ENCODE measurements around the gene BRF1. TPM values are rescaled to one million over a fixed set of nuclear protein-coding genes. Genes with fewer than 3 reads are reported as not detected.
"Not testable (repeated sequence)": the region's sequence is repeated elsewhere in the genome, so short reads cannot be mapped to it uniquely, and the experiment has no call there.

BRF1 gene
- total and polyA plus RNA-seq, 5 experiments from 2014 or later, result 7.1 to 63.5 (median 10.9) TPM

- H3K9me3 Mint-ChIP-seq, result no peaks in the 10 kb centered on the region
- H3K4me3 Mint-ChIP-seq, result peak overlapping the region; percentile 62 to 89 (median 76)
- H3K4me1 Mint-ChIP-seq, result peaks cover 21 to 63% (median 47%) of the 10 kb centered on the region in 4 donors
- ATAC-seq, result peak; percentile 95 to 96
- H3K36me3 Mint-ChIP-seq, result peaks cover 0 to 8% (median 0%) of the 10 kb centered on the region in 3 donors
- peak; percentile 52 to 90 (median 70) for DNase-seq
- no peaks in the 10 kb centered on the region for H3K27me3 Mint-ChIP-seq
- POLR2A ChIA-PET, result interaction anchor here (0.6 to 1.9 kb wide), 4 partner anchors 8 to 200 kb away, joined by 4 to 10 read pairs (median 5); partner anchors contain the start of gene PACS2
- peak overlapping the region; percentile 92 to 99 (median 99) for H3K27ac Mint-ChIP-seq
Measured at GRCh38 chr14:105294142-105294597, 6.6 kb downstream of the BRF1 start.

DNA sequence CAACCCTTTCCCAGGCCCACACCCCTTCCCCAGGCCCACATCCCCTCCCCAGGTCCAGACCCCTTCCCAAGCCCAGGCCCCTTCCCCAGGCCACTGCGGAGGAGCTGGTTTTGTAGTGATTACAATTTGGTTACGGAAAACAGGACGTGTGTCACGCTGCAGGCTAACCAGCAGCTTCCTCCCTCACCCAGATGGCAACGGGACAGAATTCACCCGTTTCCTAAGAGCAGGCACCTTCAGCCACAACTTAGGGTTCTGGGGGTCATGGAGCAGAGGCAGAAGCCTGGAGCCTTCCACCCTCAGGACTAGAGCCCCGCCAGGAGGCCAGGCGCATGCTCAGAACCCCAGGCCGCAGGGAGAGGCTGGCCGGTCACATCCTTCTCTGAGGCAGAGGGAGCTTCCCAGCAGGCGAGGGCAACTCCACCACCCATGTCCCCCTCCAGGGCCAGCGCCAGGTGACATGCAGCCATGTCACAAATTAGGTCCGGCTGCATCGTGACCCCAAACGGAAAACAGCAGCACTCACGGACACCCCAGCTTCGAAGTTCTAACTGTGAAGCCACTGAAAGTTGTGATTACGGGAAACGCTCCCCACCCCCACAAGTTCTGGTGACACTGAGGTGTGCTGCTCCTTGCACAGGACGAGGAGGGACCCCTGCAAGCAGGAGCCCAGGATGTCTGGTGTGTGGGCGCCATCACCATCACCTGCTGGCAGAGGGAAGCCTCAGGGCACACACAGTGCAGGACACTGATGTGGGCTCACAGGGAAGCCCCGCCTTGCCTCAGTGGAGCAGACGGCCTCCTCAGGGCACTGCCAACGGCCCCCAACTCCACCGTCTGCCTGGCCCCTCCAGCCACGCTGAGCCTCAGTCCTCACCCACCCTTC is 7.7 kb downstream of the BRF1 start:
- peak in 2 of 10 donors; percentile 25 to 34 for DNase-seq

GRCh38 chr14:105290621-105291346 is 10.0 kb downstream of the BRF1 start:
- Mint-ChIP-seq H3K4me1 (peaks cover 17 to 62% (median 48%) of the 10 kb centered on the region in 4 donors), H3K4me3 (peak overlapping the region in 3 of 10 donors; percentile 5 to 41 (median 26)), H3K27me3 (no peaks in the 10 kb centered on the region), H3K27ac (peak overlapping the region; percentile 37 to 99 (median 79)), H3K9me3 (no peaks in the 10 kb centered on the region), H3K36me3 (peaks cover 0 to 8% (median 0%) of the 10 kb centered on the region in 3 donors)
- POLR2A ChIA-PET, result no interaction called here
- DNase-seq (peak in 1 of 10 donors; percentile 43), ATAC-seq (no peak)

More for the DNA sequence above, 7.7 kb downstream of the BRF1 start:
- H3K36me3 Mint-ChIP-seq, result peaks cover 0 to 8% (median 0%) of the 10 kb centered on the region in 3 donors
- H3K27me3 Mint-ChIP-seq, result no peaks in the 10 kb centered on the region
- H3K4me3 Mint-ChIP-seq, result peak overlapping the region; percentile 62 to 89 (median 70)
- peaks cover 19 to 59% (median 43%) of the 10 kb centered on the region in 4 donors for H3K4me1 Mint-ChIP-seq
- H3K27ac Mint-ChIP-seq, result peak overlapping the region; percentile 58 to 99 (median 99)
- H3K9me3 Mint-ChIP-seq, result no peaks in the 10 kb centered on the region
- POLR2A ChIA-PET, result interaction anchor here (1.0 to 1.8 kb wide), 3 partner anchors 8 to 199 kb away, joined by 4 to 13 read pairs (median 7); partner anchors contain the start of genes BRF1 and PACS2
- ATAC-seq, result peak; percentile 8 to 21

GRCh38 chr14:105288936-105289335 is 11.9 kb downstream of the BRF1 start:
- Mint-ChIP-seq H3K4me3 (peak overlapping the region in 1 of 10 donors; percentile 7), H3K36me3 (peaks cover 0 to 19% (median 0%) of the 10 kb centered on the region in 3 donors), H3K4me1 (peaks cover 19 to 63% (median 53%) of the 10 kb centered on the region in 4 donors), H3K27ac (peak overlapping the region; percentile 5 to 81 (median 48))
- not testable (repeated sequence) for DNase-seq, ATAC-seq, H3K9me3 Mint-ChIP-seq, H3K27me3 Mint-ChIP-seq
- POLR2A ChIA-PET, result interaction anchor here (0.7 to 1.0 kb wide), 2 partner anchors 26 to 130 kb away, joined by 3 to 4 read pairs; partner anchors contain the start of gene PACS2

- peaks cover 0 to 19% (median 0%) of the 10 kb centered on the region in 3 donors for H3K36me3 Mint-ChIP-seq
- no peak overlapping the region for H3K4me3 Mint-ChIP-seq
- peaks cover 24 to 55% (median 50%) of the 10 kb centered on the region in 4 donors for H3K4me1 Mint-ChIP-seq
- no peaks in the 10 kb centered on the region for H3K9me3 Mint-ChIP-seq
- H3K27me3 Mint-ChIP-seq, result no peaks in the 10 kb centered on the region
- DNase-seq (no peak), ATAC-seq (no peak)
- H3K27ac Mint-ChIP-seq, result peak overlapping the region in 2 of 10 donors; percentile 20 to 80
- POLR2A ChIA-PET, result no interaction called here
Measured at GRCh38 chr14:105287249-105288102, 13.3 kb downstream of the BRF1 start.

DNA sequence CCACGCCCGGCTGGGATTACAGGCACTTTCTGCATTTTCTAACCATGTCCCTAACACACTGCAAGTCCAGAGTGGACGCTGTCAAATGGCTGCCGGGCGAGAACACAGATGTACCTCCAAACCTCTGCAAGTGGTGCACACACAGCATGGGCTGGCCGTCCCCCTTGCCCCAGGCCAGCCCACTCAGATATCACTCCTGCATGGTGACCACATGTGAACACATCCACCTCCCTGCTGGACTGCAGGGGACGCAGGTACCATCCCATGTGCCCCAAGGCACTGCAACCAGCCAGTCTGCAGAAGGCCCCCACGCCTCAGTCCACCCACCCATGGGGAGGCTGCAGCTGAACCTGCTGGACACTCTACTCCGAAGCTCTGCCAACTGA is 14.0 kb downstream of the BRF1 start:
- peak overlapping the region in 4 of 10 donors; percentile 13 to 80 (median 46) for H3K27ac Mint-ChIP-seq
- DNase-seq (no peak), ATAC-seq (no peak)
- POLR2A ChIA-PET, result no interaction called here
- H3K4me1 Mint-ChIP-seq, result peaks cover 30 to 62% (median 52%) of the 10 kb centered on the region in 4 donors
- no peaks in the 10 kb centered on the region for H3K27me3 Mint-ChIP-seq
- H3K36me3 Mint-ChIP-seq, result peaks cover 0 to 22% (median 0%) of the 10 kb centered on the region in 3 donors
- H3K4me3 Mint-ChIP-seq, result no peak overlapping the region
- no peaks in the 10 kb centered on the region for H3K9me3 Mint-ChIP-seq

DNA sequence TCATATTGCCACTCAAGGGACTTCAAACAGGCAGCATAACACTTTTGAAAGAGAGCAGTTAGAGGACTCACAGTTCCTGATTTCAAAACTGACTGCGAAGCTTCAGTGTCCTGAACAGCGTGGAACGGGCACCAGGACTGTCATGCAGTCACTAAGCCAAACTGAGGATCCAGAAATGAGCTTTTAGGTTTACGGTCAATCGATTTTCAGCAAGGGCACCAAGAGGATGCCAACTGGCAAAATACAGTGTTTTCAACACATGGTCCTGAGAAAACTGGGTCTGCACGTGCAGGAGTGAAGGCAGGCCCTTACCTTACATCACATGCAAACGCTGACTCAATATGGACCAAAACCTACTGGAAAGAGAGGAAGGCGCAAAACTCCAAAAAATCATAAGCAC is 15.6 kb downstream of the BRF1 start:
- no peaks in the 10 kb centered on the region for H3K9me3 Mint-ChIP-seq
- H3K36me3 Mint-ChIP-seq, result peaks cover 0 to 20% (median 0%) of the 10 kb centered on the region in 3 donors
- POLR2A ChIA-PET, result no interaction called here
- peak overlapping the region in 3 of 10 donors; percentile 3 to 79 (median 45) for H3K27ac Mint-ChIP-seq
- H3K4me1 Mint-ChIP-seq, result peaks cover 25 to 56% (median 44%) of the 10 kb centered on the region in 4 donors
- no peak for DNase-seq
- no peaks in the 10 kb centered on the region for H3K27me3 Mint-ChIP-seq
- H3K4me3 Mint-ChIP-seq, result no peak overlapping the region
- ATAC-seq, result no peak

- Mint-ChIP-seq H3K4me1 (peaks cover 23 to 64% (median 43%) of the 10 kb centered on the region in 4 donors), H3K36me3 (peaks cover 0 to 20% (median 2%) of the 10 kb centered on the region in 3 donors), H3K9me3 (no peaks in the 10 kb centered on the region), H3K27me3 (no peaks in the 10 kb centered on the region), H3K27ac (peak overlapping the region in 9 of 10 donors; percentile 26 to 88 (median 71)), H3K4me3 (peak overlapping the region in 5 of 10 donors; percentile 34 to 52 (median 45))
- DNase-seq, result peak in 2 of 10 donors; percentile 19 to 29
- peak; percentile 56 to 77 for ATAC-seq
- POLR2A ChIA-PET, result no interaction called here
Measured at GRCh38 chr14:105283899-105284298, 16.9 kb downstream of the BRF1 start.

- no peak for ATAC-seq
- Mint-ChIP-seq H3K9me3 (no peaks in the 10 kb centered on the region), H3K27me3 (no peaks in the 10 kb centered on the region), H3K4me1 (peaks cover 23 to 64% (median 42%) of the 10 kb centered on the region in 4 donors), H3K36me3 (peaks cover 0 to 20% (median 2%) of the 10 kb centered on the region in 3 donors), H3K27ac (peak overlapping the region in 4 of 10 donors; percentile 13 to 79 (median 72)), H3K4me3 (peak overlapping the region in 1 of 10 donors; percentile 41)
- no peak for DNase-seq
- POLR2A ChIA-PET, result no interaction called here
Measured at GRCh38 chr14:105283028-105283427, 17.8 kb downstream of the BRF1 start.

DNA sequence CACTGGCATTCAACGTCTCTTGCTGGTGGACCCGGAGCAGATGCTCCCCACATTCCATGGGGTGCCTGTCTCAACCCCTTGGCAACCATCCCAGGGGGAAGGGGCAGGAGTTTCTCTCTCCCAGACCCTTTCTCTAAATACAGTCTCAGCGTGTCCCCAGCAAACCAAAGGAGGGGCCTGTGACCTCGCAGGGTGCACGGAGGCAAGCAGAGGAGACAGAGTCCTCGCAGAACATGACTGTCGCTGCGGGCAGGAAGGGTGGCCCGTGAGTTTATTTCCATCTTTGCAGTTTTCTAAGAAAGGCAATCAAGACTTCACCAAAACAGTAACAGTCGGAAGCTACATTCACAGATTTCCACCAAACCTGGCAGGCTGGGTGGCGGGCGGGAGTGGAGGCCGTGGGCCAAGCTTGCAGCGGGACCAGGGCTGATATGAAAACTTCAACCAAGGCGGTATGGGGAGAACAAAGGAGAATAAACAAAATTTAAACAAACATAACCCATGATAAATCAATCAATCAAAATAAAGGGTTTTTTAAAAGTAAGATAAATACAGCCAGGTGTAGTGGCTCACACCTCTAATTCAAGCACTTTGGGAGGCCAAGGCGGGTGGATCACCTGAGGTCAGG is 18.6 kb downstream of the BRF1 start:
- Mint-ChIP-seq H3K27ac (peak overlapping the region in 5 of 10 donors; percentile 43 to 83 (median 51)), H3K27me3 (no peaks in the 10 kb centered on the region), H3K4me1 (peaks cover 23 to 60% (median 38%) of the 10 kb centered on the region in 4 donors), H3K36me3 (peaks cover 0 to 20% (median 2%) of the 10 kb centered on the region in 3 donors), H3K9me3 (no peaks in the 10 kb centered on the region), H3K4me3 (peak overlapping the region in 1 of 10 donors; percentile 28)
- ATAC-seq, result no peak
- no peak for DNase-seq
- POLR2A ChIA-PET, result interaction anchor here (0.7 kb wide), 1 partner anchor 207 kb away, joined by 3 read pairs; no protein-coding TSS in a partner anchor
